Panc1 (cell line): ENCODE results near the gene KRTAP6-2. TPM values are rescaled to one million over a fixed set of nuclear protein-coding genes. Genes with fewer than 3 reads are reported as not detected.

Experiments
- ATAC-seq: fragments of 200-7000 bp; cut with Tn5 transposase; 2 replicates; pipeline ENCODE4 v1.9.1; 2020; ENCODE audit warnings: mild to moderate bottlenecking, moderate library complexity
- BruUV-seq: library from RNA; stranded (reverse); fragments of 400-500 nt; replicated peaks from 2 replicates; lab custom pipeline; 2021; lab: Mats Ljungman, UMichigan
- CTCF ChIA-PET: fragments of 300-600 bp; sonication (Branson Sonifier 250); formaldehyde crosslinking; loops from one replicate; lab custom pipeline; 2022; ENCODE audit warnings: antibody characterized with exemption; lab: Charles Lee
- POLR2A ChIA-PET: fragments of 300-600 bp; sonication (Branson Sonifier 250); formaldehyde crosslinking; loops from one replicate; lab custom pipeline; 2022; ENCODE audit warnings: antibody characterized with exemption; lab: Charles Lee
- DNase-seq: peaks from one replicate; pipeline ENCODE4 v3.0.0-alpha.2; 2010; ENCODE audit warnings: low read depth, low spot score
- H3K27ac ChIP-seq: 2 replicates; pipeline ENCODE4 v1.5.1; 2011; ENCODE audit warnings: mild to moderate bottlenecking, low read length, inconsistent platforms
- H3K27me3 ChIP-seq: fragments of 200-500 bp; sonication (Bioruptor generic); 2 replicates; pipeline ENCODE4 v1.6.0; 2014; ENCODE audit warnings: low read length, inconsistent platforms; ENCODE audit not compliant: control insufficient read depth, insufficient read depth
- H3K36me3 ChIP-seq: fragments of 200-500 bp; sonication (Bioruptor generic); 2 replicates; pipeline ENCODE4 v1.5.1; 2014; ENCODE audit warnings: inconsistent platforms, mild to moderate bottlenecking, low read length, moderate library complexity; ENCODE audit not compliant: control insufficient read depth, insufficient read depth
- H3K4me1 ChIP-seq: 2 replicates; pipeline ENCODE4 v1.5.1; 2011; ENCODE audit warnings: inconsistent platforms, mild to moderate bottlenecking, low read length, moderate library complexity; ENCODE audit not compliant: control insufficient read depth, insufficient read depth
- H3K4me3 ChIP-seq, 2 experiments: 2 replicates each; pipeline ENCODE4 v1.5.1; 2011 to 2012; ENCODE audit warnings: low read depth in 2 of 2, low read length in 2 of 2, mild to moderate bottlenecking in 2 of 2, inconsistent platforms in 1 of 2, moderate library complexity in 1 of 2
- H3K9me3 ChIP-seq: fragments of 200-500 bp; sonication (Bioruptor generic); 2 replicates; pipeline ENCODE4 v1.5.1; 2014; ENCODE audit warnings: low read depth, mild to moderate bottlenecking, inconsistent platforms, low read length, moderate library complexity; ENCODE audit not compliant: control insufficient read depth, insufficient read depth
- CTCF ChIP-seq: fragments of 450-650 bp; IDR thresholded peaks from 2 replicates; pipeline ENCODE4 v1.5.1; 2017; ENCODE audit warnings: mild to moderate bottlenecking
- POLR2AphosphoS5 ChIP-seq: IDR thresholded peaks from 2 replicates; pipeline ENCODE4 v1.6.1; 2012; ENCODE audit warnings: mild to moderate bottlenecking, low read depth, low read length, moderate library complexity
- SIN3A ChIP-seq: IDR thresholded peaks from 2 replicates; pipeline ENCODE4 v1.6.1; 2012; ENCODE audit warnings: low read depth, mild to moderate bottlenecking, low read length, moderate library complexity, borderline replicate concordance; ENCODE audit not compliant: insufficient read depth
- TCF7L2 ChIP-seq: IDR thresholded peaks from 2 replicates; pipeline ENCODE4 v1.6.1; 2011; ENCODE audit warnings: mild to moderate bottlenecking, low read depth, low read length, inconsistent platforms
- in situ Hi-C: cut with HindIII; loops from 2 replicates; pipeline ENCODE4 v1.10.0; 2016; ENCODE audit warnings: low sequenced_read_pairs, low pct_unique_long_range_greater_than_20kb
- intact Hi-C: fragments of 100-400 bp; cut with micrococcal nuclease; formaldehyde crosslinking; loops from one replicate; pipeline ENCODE4 v1.10.0; 2022; ENCODE audit not compliant: unreplicated experiment
- total RNA-seq: library from RNA; stranded (reverse); gene quantifications from one replicate; pipeline ENCODE4 v1.2.1, GENCODE V29; 2021; ENCODE audit not compliant: unreplicated experiment
- TF ChIP-seq, protein P1 (sequence below), 2 experiments: IDR thresholded peaks; 2 replicates each; pipeline ENCODE4 v1.6.1; 2011 to 2012; ENCODE audit warnings: low read depth in 2 of 2, control low read depth in 1 of 2, low read length in 1 of 2, mild to moderate bottlenecking in 1 of 2, moderate library complexity in 1 of 2; ENCODE audit not compliant: insufficient read depth in 1 of 2

Gene KRTAP6-2
- total RNA-seq, 1 experiment from 2014 or later, result not detected

DNA sequence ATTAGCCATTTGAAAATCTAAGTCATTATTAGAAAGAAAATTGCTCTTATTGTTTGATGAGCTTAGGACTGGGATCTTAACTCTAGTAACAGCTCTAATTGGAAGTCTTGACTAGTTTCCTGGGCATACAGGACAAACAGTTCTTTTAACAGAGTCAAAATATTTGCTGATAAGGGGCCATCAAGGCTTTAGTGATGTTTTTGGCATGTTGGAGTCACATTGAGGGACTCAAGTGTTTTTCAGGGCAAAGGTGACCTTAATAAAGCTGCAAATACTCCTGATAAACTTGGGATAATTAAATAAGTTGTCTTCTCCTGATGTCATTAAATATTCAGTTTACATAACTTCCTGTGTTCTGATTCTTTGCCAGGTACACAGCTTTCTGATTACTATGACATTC lies 31.1 kb downstream of the KRTAP6-2 start:
- no peak for ATAC-seq
- ChIA-PET POLR2A (no interaction called here), CTCF (no interaction called here)
- Histone ChIP-seq H3K27me3 (no peaks in the 10 kb centered on the region), H3K4me1 (no peaks in the 10 kb centered on the region), H3K36me3 (no peaks in the 10 kb centered on the region), H3K9me3 (no peaks in the 10 kb centered on the region), H3K27ac (no peak overlapping the region), H3K4me3 (no peak overlapping the region)
- BruUV-seq, result no TSS peak
- TF ChIP-seq SIN3A, result no peak
- no peak for TF ChIP-seq POLR2AphosphoS5
- TF ChIP-seq CTCF, result no peak
- TF ChIP-seq TCF7L2, result no peak
- TF ChIP-seq, protein P1, sequence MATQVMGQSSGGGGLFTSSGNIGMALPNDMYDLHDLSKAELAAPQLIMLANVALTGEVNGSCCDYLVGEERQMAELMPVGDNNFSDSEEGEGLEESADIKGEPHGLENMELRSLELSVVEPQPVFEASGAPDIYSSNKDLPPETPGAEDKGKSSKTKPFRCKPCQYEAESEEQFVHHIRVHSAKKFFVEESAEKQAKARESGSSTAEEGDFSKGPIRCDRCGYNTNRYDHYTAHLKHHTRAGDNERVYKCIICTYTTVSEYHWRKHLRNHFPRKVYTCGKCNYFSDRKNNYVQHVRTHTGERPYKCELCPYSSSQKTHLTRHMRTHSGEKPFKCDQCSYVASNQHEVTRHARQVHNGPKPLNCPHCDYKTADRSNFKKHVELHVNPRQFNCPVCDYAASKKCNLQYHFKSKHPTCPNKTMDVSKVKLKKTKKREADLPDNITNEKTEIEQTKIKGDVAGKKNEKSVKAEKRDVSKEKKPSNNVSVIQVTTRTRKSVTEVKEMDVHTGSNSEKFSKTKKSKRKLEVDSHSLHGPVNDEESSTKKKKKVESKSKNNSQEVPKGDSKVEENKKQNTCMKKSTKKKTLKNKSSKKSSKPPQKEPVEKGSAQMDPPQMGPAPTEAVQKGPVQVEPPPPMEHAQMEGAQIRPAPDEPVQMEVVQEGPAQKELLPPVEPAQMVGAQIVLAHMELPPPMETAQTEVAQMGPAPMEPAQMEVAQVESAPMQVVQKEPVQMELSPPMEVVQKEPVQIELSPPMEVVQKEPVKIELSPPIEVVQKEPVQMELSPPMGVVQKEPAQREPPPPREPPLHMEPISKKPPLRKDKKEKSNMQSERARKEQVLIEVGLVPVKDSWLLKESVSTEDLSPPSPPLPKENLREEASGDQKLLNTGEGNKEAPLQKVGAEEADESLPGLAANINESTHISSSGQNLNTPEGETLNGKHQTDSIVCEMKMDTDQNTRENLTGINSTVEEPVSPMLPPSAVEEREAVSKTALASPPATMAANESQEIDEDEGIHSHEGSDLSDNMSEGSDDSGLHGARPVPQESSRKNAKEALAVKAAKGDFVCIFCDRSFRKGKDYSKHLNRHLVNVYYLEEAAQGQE (IDR thresholded peaks at IDR 0.05; ENCODE audit: insufficient read depth in 1 of 2, low read depth in 2 of 2, low read length in 1 of 2), result no peak
- no peak for DNase-seq
- intact Hi-C loops (no loop called here), in situ Hi-C loops (no loop called here)

DNA sequence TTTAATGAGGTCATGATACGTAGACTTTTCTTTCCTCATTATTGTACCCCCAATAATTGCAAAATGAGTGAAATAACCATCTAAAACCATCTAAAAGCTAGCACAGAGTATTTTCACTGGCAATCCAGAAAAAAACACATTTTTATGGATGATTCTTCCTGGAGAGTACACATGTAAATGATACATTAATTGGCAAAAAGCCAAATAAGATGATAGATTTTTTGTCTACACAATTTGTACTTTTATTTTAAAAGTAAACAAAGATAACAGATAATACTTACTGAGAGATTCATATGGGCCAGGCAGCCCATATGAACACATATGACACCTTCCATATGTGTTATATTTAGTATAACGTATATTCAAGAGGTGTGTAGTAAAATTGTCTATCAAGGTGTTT lies 35.1 kb downstream of the KRTAP6-2 start:
- Histone ChIP-seq H3K4me1 (no peaks in the 10 kb centered on the region), H3K27me3 (no peaks in the 10 kb centered on the region), H3K27ac (no peak overlapping the region), H3K36me3 (no peaks in the 10 kb centered on the region), H3K4me3 (no peak overlapping the region), H3K9me3 (no peaks in the 10 kb centered on the region)
- no peak for DNase-seq
- BruUV-seq, result no TSS peak
- intact Hi-C loops, result no loop called here
- TF ChIP-seq, protein P1 (IDR thresholded peaks at IDR 0.05; ENCODE audit: insufficient read depth in 1 of 2, low read depth in 2 of 2, low read length in 1 of 2), result no peak
- TF ChIP-seq SIN3A, result no peak
- no peak for TF ChIP-seq POLR2AphosphoS5
- no peak for TF ChIP-seq TCF7L2
- TF ChIP-seq CTCF, result no peak
- ChIA-PET CTCF (no interaction called here), POLR2A (no interaction called here)
- ATAC-seq, result no peak
- in situ Hi-C loops, result no loop called here
